Mesendoderm (in vitro differentiated cells): Measurements from ENCODE around the gene FBXL20.

Experiments
- DNase-seq: peaks from one replicate; pipeline ENCODE4 v3.0.0; 2013
- H2AK5ac ChIP-seq: 2 replicates; pipeline ENCODE4 v1.6.1; 2013; ENCODE audit warnings: low read length, inconsistent platforms
- H2BK120ac ChIP-seq: 2 replicates; pipeline ENCODE4 v1.6.1; 2013; ENCODE audit warnings: low read depth, mild to moderate bottlenecking, low read length, moderate library complexity, mixed read lengths
- H2BK15ac ChIP-seq: replicated peaks from 2 replicates; pipeline ENCODE4 v1.6.1; 2013; ENCODE audit warnings: low read depth, mild to moderate bottlenecking, moderate library complexity
- H2BK5ac ChIP-seq: 2 replicates; pipeline ENCODE4 v1.6.1; 2013; ENCODE audit warnings: low read length, inconsistent platforms
- H3K18ac ChIP-seq: 2 replicates; pipeline ENCODE4 v1.6.1; 2013; ENCODE audit warnings: mild to moderate bottlenecking, low read length, mixed read lengths
- H3K23ac ChIP-seq: one replicate; pipeline ENCODE4 v1.6.1; 2013; ENCODE audit warnings: low read length
- H3K27ac ChIP-seq: 2 replicates; pipeline ENCODE4 v1.5.1; 2013; ENCODE audit warnings: low read depth, mild to moderate bottlenecking, inconsistent platforms, low read length, moderate library complexity
- H3K27me3 ChIP-seq: 2 replicates; pipeline ENCODE4 v1.6.1; 2013; ENCODE audit warnings: low read length, control low read depth, mild to moderate bottlenecking, inconsistent platforms; ENCODE audit not compliant: insufficient read depth, poor library complexity
- H3K36me3 ChIP-seq: 2 replicates; pipeline ENCODE4 v1.6.1; 2013; ENCODE audit warnings: low read length, inconsistent platforms; ENCODE audit not compliant: control insufficient read depth, insufficient read depth
- H3K4ac ChIP-seq: one replicate; pipeline ENCODE4 v1.6.1; 2013; ENCODE audit warnings: low read depth, mild to moderate bottlenecking, low read length, moderate library complexity
- H3K4me1 ChIP-seq: 2 replicates; pipeline ENCODE4 v1.6.1; 2013; ENCODE audit warnings: low read depth, low read length, inconsistent platforms; ENCODE audit not compliant: control insufficient read depth
- H3K4me2 ChIP-seq: 2 replicates; pipeline ENCODE4 v1.6.1; 2013; ENCODE audit warnings: low read length
- H3K4me3 ChIP-seq: 2 replicates; pipeline ENCODE4 v1.5.1; 2013; ENCODE audit warnings: mild to moderate bottlenecking, low read length
- H3K56ac ChIP-seq: one replicate; pipeline ENCODE4 v1.6.1; 2013; ENCODE audit warnings: low read length
- H3K79me1 ChIP-seq: 2 replicates; pipeline ENCODE4 v1.6.1; 2013; ENCODE audit warnings: low read length, inconsistent platforms
- H3K79me2 ChIP-seq: 2 replicates; pipeline ENCODE4 v1.6.1; 2013; ENCODE audit warnings: mild to moderate bottlenecking, low read length; ENCODE audit not compliant: control insufficient read depth, insufficient read depth
- H3K9ac ChIP-seq: 2 replicates; pipeline ENCODE4 v1.6.1; 2013; ENCODE audit warnings: low read length, inconsistent platforms
- H4K5ac ChIP-seq: one replicate; pipeline ENCODE4 v1.6.1; 2013; ENCODE audit warnings: low read length
- H4K8ac ChIP-seq: one replicate; pipeline ENCODE4 v1.6.1; 2013; ENCODE audit warnings: low read depth, mild to moderate bottlenecking, control low read depth, low read length, moderate library complexity
- WGBS: extraction: QIAGEN DNeasy Blood & Tissue Kit; methylation state at CpG from one replicate; pipeline ENCODE4 v1.1.7; 2013; ENCODE audit warnings: low lambda C conversion rate, missing lambda C conversion rate; ENCODE audit not compliant: insufficient coverage; ENCODE audit errors: extremely low coverage; 5-methylcytosine and 5-hydroxymethylcytosine counted together

Gene FBXL20

GRCh38 chr17:39405436-39405835 lies 4.0 kb upstream of the FBXL20 start:
- Histone ChIP-seq H3K4me3 (no peak overlapping the region), H3K36me3 (peaks cover 24% of the 10 kb centered on the region), H3K18ac (no peak overlapping the region), H3K56ac (no peak overlapping the region), H2BK5ac (no peak overlapping the region), H3K9ac (no peak overlapping the region), H3K4me2 (no peak overlapping the region), H3K23ac (no peak overlapping the region), H2BK120ac (no peak overlapping the region), H3K4me1 (no peaks in the 10 kb centered on the region), H3K27ac (no peak overlapping the region), H4K5ac (no peak overlapping the region), H3K27me3 (no peaks in the 10 kb centered on the region), H2AK5ac (no peak overlapping the region), H2BK15ac (no peak overlapping the region), H3K79me1 (no peaks in the 10 kb centered on the region), H3K79me2 (no peaks in the 10 kb centered on the region), H3K4ac (no peak overlapping the region), H4K8ac (no peak overlapping the region)
- no peak for DNase-seq
- no CpG with 5 or more reads among the region's 1 CpG for WGBS

DNA sequence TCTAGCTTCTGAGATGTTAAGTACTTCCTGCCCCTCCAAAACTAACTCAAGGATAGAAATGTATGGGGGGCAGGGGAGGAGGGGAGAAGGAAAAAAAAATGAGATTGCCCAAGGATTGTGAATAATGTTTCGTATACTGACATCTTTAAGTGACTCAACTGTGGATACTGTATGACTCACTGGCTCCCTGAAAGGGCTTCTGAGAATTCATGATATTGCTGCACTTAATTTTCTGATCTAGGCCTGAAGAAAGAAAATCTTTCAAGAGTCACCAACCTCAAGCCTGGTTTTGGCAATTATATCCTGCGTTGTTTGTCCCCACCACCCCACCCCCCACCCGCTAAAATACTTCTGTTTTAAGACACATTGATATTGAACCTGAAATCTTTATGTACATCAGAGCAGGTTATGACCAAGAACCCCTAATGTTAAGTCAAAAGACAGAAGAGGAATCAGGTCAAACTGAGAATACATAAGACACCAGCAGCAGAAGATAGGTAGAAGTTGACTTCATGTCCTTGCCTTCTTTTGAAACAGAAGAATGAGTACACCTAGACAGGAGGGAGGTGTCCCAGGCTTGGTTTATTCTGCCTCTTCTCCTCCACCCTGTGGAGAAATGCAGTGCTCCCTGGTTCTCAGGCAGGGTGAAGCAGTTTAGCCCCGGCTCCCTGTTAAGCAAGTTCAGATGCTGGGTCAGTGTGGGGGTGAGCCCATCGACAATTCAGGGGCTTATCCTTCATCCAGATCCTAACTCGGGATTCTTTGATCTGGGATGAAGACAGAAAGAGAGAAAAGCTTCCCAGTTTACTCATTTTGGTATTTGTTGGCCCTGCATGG lies 3.3 kb upstream of the FBXL20 start:
- Histone ChIP-seq H3K4ac (no peak overlapping the region), H3K36me3 (peaks cover 19% of the 10 kb centered on the region), H4K5ac (no peak overlapping the region), H3K23ac (no peak overlapping the region), H3K27ac (no peak overlapping the region), H2BK15ac (no peak overlapping the region), H3K9ac (no peak overlapping the region), H4K8ac (no peak overlapping the region), H3K18ac (no peak overlapping the region), H3K4me3 (no peak overlapping the region), H3K4me2 (no peak overlapping the region), H3K79me2 (no peaks in the 10 kb centered on the region), H2AK5ac (no peak overlapping the region), H3K4me1 (no peaks in the 10 kb centered on the region), H3K27me3 (no peaks in the 10 kb centered on the region), H2BK5ac (no peak overlapping the region), H3K79me1 (no peaks in the 10 kb centered on the region), H2BK120ac (no peak overlapping the region), H3K56ac (no peak overlapping the region)
- no peak for DNase-seq
- WGBS: no CpG with 5 or more reads among the region's 6 CpGs

DNA sequence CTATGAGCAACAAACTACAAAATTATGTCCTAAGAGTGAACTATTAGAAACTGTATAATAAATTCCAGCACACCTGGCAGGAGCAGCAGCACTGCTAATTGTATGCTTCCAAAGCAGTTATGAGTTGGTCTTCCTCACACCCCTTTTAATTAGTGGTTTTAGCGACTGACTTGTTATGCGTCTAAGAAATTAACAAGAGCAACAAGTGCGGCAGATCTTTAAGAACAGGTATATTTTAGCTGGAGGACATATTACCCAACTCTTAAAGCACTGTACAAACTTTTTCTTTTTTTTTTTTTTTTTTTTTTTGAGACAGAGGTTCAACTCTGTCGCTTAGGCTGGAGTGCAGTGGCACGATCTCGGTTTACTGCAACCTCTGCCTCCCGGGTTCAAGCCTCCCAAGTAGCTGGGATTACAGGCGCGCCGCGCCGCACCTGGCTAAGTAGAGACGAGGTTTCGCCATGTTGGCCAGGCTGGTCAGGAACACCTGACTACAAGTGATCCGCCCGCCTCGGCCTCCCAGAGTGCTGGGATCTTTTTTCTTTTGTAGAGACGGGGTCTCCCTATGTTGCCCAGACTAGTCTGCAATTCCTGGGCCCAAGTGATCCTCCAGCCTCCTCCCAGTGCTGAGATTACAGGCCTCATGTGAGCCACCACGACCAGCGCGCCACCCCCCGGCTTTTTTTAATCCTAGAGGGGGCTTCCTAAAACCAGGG lies 1.6 kb upstream of the FBXL20 start:
- Histone ChIP-seq H3K18ac (no peak overlapping the region), H3K4me2 (no peak overlapping the region), H3K79me1 (no peaks in the 10 kb centered on the region), H3K4me1 (no peaks in the 10 kb centered on the region), H3K79me2 (no peaks in the 10 kb centered on the region), H2BK15ac (no peak overlapping the region), H4K8ac (no peak overlapping the region), H3K9ac (no peak overlapping the region), H3K27me3 (no peaks in the 10 kb centered on the region), H4K5ac (no peak overlapping the region), H3K56ac (no peak overlapping the region), H3K36me3 (peaks cover 7% of the 10 kb centered on the region), H2BK120ac (no peak overlapping the region), H3K27ac (no peak overlapping the region), H3K4ac (no peak overlapping the region), H3K4me3 (no peak overlapping the region), H2BK5ac (no peak overlapping the region), H2AK5ac (no peak overlapping the region), H3K23ac (no peak overlapping the region)
- WGBS: no CpG with 5 or more reads among the region's 22 CpGs
- DNase-seq: no peak

- Histone ChIP-seq H4K5ac (no peak overlapping the region), H3K23ac (no peak overlapping the region), H3K79me1 (no peaks in the 10 kb centered on the region), H3K4me2 (peak overlapping the region; percentile 57), H4K8ac (no peak overlapping the region), H3K79me2 (no peaks in the 10 kb centered on the region), H3K4me3 (peak overlapping the region; percentile 66), H3K36me3 (no peaks in the 10 kb centered on the region), H2AK5ac (no peak overlapping the region), H3K56ac (no peak overlapping the region), H2BK120ac (no peak overlapping the region), H2BK15ac (no peak overlapping the region), H3K27ac (no peak overlapping the region), H2BK5ac (no peak overlapping the region), H3K4ac (no peak overlapping the region), H3K4me1 (no peaks in the 10 kb centered on the region), H3K18ac (no peak overlapping the region), H3K9ac (peak overlapping the region; percentile 75), H3K27me3 (no peaks in the 10 kb centered on the region)
- no CpG with 5 or more reads among the region's 53 CpGs for WGBS
- DNase-seq: peak; percentile 98
Measured at GRCh38 chr17:39402244-39402889, 941 bp upstream of the FBXL20 start.

DNA sequence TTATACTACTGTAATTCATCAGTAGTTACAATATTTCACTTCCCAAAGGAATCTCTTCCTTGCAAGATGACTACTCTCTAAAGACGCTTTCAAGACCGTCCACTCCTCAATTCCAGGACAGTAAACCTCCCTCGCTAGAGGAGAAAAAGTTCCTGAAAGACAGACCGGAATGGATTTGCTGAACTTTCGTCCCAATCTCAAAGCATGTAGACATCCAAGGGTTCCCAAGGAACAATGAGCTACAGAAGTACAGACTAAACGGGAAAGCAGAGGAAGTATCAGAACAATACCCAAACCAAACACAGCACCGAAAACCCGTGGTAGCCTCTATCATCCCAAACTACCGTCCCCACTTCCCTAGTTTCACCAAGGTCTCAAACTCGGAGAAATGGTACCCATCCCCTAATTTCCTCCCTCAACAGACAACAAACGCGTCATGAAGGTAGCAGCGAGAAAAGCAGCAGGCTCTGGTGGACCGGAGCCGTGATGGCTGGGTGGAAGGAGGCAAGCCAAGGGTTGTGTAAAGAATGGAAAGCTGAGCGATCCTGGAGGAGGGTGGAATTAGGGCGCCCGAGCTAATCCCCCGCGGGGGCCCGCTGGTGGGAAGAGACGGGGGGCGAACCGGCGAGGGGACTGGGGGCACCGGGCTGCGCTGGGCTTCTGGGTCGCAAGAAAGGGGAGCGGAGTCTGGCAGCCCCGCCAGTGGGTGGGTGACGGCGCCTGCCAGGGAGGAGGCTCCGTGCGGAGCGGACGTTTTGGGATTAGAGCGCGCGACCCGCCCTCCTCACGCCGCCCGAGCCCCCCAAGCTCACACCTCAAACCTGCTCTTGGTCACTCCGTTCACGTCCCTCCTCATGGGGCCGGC lies 647 bp downstream of the FBXL20 start:
- Histone ChIP-seq H3K4me1 (no peaks in the 10 kb centered on the region), H3K79me2 (no peaks in the 10 kb centered on the region), H3K27me3 (no peaks in the 10 kb centered on the region), H2BK15ac (no peak overlapping the region), H3K4ac (no peak overlapping the region), H4K8ac (no peak overlapping the region), H3K4me3 (peak overlapping the region; percentile 72), H3K27ac (peak overlapping the region; percentile 47), H3K9ac (peak overlapping the region; percentile 66), H3K56ac (peak overlapping the region; percentile 78), H3K23ac (no peak overlapping the region), H4K5ac (no peak overlapping the region), H3K18ac (no peak overlapping the region), H3K79me1 (no peaks in the 10 kb centered on the region), H2BK120ac (no peak overlapping the region), H3K4me2 (peak overlapping the region; percentile 100), H3K36me3 (no peaks in the 10 kb centered on the region), H2BK5ac (no peak overlapping the region), H2AK5ac (no peak overlapping the region)
- WGBS: no CpG with 5 or more reads among the region's 46 CpGs
- DNase-seq: peak; percentile 31
